ENCODE data around the gene CRISPLD2.

CRISPLD2 gene

DNA sequence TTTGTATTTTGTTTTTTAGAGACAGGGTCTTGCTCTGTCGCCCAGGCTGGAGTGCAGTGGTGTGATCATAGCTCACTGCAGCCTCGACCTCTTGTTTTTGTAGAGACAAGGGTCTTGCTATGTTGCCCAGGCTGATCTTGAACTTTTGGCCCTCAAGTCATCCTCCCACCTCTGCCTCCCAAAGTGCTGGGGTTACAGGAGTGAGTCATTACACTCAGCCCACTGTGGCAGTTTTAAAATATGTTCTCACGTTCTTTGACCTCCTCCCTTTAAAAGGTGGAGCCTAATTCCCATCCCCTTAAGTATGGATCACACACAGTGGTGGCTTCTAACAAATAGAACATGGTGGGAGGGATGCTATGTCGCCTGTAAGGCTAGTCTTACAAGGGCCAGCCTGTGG lies 123.8 kb downstream of the CRISPLD2 start (continued):
- TF ChIP-seq, protein P1, sequence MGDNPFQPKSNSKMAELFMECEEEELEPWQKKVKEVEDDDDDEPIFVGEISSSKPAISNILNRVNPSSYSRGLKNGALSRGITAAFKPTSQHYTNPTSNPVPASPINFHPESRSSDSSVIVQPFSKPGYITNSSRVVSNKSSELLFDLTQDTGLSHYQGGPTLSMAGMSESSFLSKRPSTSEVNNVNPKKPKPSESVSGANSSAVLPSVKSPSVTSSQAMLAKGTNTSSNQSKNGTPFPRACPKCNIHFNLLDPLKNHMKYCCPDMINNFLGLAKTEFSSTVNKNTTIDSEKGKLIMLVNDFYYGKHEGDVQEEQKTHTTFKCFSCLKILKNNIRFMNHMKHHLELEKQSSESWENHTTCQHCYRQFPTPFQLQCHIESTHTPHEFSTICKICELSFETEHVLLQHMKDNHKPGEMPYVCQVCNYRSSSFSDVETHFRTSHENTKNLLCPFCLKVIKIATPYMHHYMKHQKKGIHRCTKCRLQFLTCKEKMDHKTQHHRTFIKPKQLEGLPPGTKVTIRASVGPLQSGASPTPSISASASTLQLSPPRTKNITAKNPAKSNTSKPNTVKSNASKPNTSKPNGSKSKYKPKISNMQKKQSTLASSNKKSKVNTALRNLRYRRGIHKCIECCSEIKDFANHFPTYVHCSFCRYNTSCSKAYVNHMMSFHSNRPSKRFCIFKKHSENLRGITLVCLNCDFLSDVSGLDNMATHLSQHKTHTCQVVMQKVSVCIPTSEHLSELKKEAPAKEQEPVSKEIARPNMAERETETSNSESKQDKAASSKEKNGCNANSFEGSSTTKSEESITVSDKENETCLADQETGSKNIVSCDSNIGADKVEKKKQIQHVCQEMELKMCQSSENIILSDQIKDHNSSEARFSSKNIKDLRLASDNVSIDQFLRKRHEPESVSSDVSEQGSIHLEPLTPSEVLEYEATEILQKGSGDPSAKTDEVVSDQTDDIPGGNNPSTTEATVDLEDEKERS (tag by site-specific recombination; IDR thresholded peaks at IDR 0.05): no peak
- TF ChIP-seq ZNF561 (tag by site-specific recombination; IDR thresholded peaks at IDR 0.05; ENCODE audit: borderline replicate concordance): no peak

DNA sequence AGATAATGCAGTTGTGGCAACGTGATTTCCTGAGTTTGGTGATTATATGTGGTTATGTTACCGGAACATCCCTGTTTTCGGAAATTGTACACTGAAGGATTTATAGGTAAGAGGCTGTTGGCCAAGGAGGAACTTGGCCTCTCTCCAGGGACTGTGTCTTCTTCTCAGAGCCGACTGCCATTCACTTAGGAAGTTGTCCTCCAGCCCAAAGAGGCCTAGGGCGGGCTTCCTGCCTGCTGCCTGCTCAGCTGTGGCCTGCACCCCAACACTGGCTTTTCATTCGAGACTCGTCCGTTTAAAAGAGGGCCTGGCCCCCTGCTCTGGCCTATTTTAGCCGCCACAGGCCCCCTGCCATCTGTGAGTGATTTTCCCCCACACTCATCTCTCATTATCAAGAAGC lies 127.2 kb downstream of the CRISPLD2 start:
- TF ChIP-seq ZNF335 (tag by site-specific recombination; conservative IDR thresholded peaks at IDR 0.05) (0 out of 2 replicates have a peak, but pooled peaks have one; percentile 13), ZNF24 (tag by site-specific recombination; IDR thresholded peaks at IDR 0.05) (no peak)
- ChIA-PET POLR2A (no interaction called here), CTCF (interaction anchor here (0.8 to 1.1 kb wide), 2 partner anchors 22 to 209 kb away, joined by 3 to 5 read pairs; no protein-coding TSS in a partner anchor)
- no peaks in the 10 kb centered on the region for H3K36me3 ChIP-seq (ENCODE audit: control insufficient read depth in 2 of 2, insufficient read depth in 1 of 2, low read length in 2 of 2)
- no peak overlapping the region for H3K27ac ChIP-seq (ENCODE audit: extremely low read depth, low read depth, low read length)
- H3K4me3 ChIP-seq (ENCODE audit: low read depth, low read length): no peak overlapping the region
- no peaks in the 10 kb centered on the region for H3K4me1 ChIP-seq (ENCODE audit: control insufficient read depth, insufficient read depth, low read length)
- no peaks in the 10 kb centered on the region for H3K9me3 ChIP-seq (ENCODE audit: control insufficient read depth, insufficient read depth, low read depth, low read length)

DNA sequence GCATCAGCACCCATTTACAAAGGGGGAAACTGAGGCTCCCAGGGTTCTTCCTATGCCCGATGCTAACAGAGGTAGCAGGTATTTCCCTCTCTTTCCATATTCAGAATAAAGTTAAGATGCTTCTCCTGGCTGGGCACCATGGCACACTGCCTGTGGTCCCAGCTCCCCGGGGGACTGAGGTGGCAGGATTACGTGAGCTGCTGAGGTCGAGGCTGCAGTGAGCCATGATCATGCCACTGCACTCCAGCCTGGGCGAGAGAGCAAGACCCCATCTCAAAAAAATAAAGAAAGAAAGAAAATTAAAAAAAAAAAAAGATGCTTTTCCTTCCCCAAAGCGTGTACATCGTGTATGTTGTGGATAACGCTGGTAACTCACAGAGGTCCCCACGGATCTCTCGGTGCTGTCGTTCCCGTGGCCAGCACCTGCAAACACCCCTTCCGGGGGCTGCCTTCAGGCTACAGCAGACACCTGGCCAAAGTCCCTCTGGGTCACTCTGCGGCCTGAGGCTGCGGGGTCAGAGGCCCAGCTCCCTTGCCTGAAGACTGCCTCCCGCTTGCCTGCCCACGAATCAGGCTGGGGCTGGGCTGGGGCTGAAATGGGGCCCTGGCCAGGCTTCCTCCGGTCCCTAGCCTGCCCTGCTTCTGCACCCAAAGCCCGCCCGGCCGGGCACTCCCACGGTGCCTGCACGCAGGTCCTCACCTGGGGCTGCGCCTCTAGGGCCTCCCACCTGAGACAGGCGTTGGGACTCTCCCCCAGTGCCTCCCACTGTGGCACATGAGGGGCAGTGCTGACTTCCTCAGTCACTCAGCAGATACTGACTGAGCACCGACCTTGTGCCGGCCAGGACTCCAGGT lies 128.4 kb downstream of the CRISPLD2 start:
- POLR2A ChIA-PET: no interaction called here
- Histone ChIP-seq H3K9me3 (ENCODE audit: control insufficient read depth, insufficient read depth, low read depth, low read length) (no peaks in the 10 kb centered on the region), H3K36me3 (ENCODE audit: control insufficient read depth in 2 of 2, insufficient read depth in 1 of 2, low read length in 2 of 2) (no peaks in the 10 kb centered on the region), H3K4me1 (ENCODE audit: control insufficient read depth, insufficient read depth, low read length) (no peaks in the 10 kb centered on the region), H3K27ac (ENCODE audit: extremely low read depth, low read depth, low read length) (no peak overlapping the region), H3K4me3 (ENCODE audit: low read depth, low read length) (no peak overlapping the region)
- CTCF ChIA-PET: no interaction called here
- TF ChIP-seq ZBTB1 (tag by site-specific recombination; IDR thresholded peaks at IDR 0.05) (no peak), KLF8 (tag by site-specific recombination; IDR thresholded peaks at IDR 0.05) (no peak), EGR2 (tag by site-specific recombination; IDR thresholded peaks at IDR 0.05; ENCODE audit: low read depth) (0 out of 2 replicates have a peak, but pooled peaks have one; percentile 12), ZNF391 (tag by site-specific recombination; IDR thresholded peaks at IDR 0.05; ENCODE audit: borderline replicate concordance, low read depth) (no peak), YY1 (tag by site-specific recombination; IDR thresholded peaks at IDR 0.05) (no peak)

DNA sequence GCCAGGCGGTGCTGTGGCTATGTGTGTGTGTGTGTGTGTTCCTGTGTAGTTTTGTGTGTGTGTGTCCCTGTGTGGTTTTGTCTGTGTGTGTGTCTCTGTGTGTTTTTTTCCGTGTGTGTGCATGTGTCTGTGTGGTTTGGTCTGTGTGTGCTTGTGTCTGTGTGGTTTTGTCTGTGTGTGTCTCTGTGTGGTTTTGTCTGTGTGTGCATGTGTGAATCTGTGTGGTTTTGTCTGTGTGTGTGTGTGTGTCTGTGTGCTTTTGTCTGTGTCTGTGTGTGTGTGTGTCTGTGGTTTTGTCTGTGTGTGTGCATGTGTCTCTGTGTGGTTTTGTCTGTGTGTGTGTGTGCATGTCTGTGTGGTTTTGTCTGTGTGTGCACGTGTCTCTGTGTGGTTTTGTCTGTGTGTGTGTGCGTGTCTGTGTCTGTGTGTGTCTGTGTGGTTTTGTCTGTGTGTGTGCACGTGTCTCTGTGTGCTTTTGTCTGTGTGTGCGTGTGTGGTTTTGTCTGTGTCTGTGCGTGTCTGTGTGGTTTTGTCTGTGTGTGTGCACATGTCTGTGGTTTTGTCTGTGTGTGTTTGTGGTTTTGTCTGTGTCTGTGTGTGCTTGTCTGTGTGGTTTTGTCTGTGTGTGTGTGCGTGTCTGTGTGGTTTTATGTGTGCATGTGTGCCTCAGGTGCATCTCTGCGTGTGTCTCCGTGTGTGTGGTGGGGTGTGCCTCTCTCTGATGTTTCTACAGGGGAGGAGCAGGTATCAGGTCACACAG lies 129.2 kb downstream of the CRISPLD2 start:
- H3K9me3 ChIP-seq (ENCODE audit: control insufficient read depth, insufficient read depth, low read depth, low read length): no peaks in the 10 kb centered on the region
- no peaks in the 10 kb centered on the region for H3K4me1 ChIP-seq (ENCODE audit: control insufficient read depth, insufficient read depth, low read length)
- ChIA-PET CTCF (interaction anchor here (1.0 kb wide), 1 partner anchor 326 kb away, joined by 5 read pairs; no protein-coding TSS in a partner anchor), POLR2A (no interaction called here)
- no peak overlapping the region for H3K4me3 ChIP-seq (ENCODE audit: low read depth, low read length)
- TF ChIP-seq KLF9 (tag by site-specific recombination; IDR thresholded peaks at IDR 0.05; ENCODE audit: low read depth) (no peak), ZSCAN4 (tag by site-specific recombination; IDR thresholded peaks at IDR 0.05) (peak; percentile 93), BCL11A (tag by site-specific recombination; IDR thresholded peaks at IDR 0.05; ENCODE audit: low read depth) (no peak)
- H3K27ac ChIP-seq (ENCODE audit: extremely low read depth, low read depth, low read length): no peak overlapping the region
- H3K36me3 ChIP-seq (ENCODE audit: control insufficient read depth in 2 of 2, insufficient read depth in 1 of 2, low read length in 2 of 2): no peaks in the 10 kb centered on the region

All from HEK293 (cell line).